ENCODE data around the gene ALG9. TPM values are rescaled to one million over a fixed set of nuclear protein-coding genes. Genes with fewer than 3 reads are reported as not detected.
A peak's percentile ranks its signal among the peaks of the same experiment; 100 is the strongest.

ALG9 gene
- total RNA-seq, 1 experiment from 2014 or later, result 23.7 TPM

- intact Hi-C loops (cut with micrococcal nuclease), result no loop called here
- ATAC-seq (no peak), DNase-seq (ENCODE audit: low read depth, low spot score) (no peak)
- TF ChIP-seq SRF (IDR thresholded peaks at IDR 0.05; ENCODE audit: low read depth) (no peak), CEBPB (IDR thresholded peaks at IDR 0.05; ENCODE audit: low read depth) (no peak), YY1 (IDR thresholded peaks at IDR 0.05; ENCODE audit: extremely low read depth, insufficient replicate concordance, low read depth, low read length) (no peak), JUND (IDR thresholded peaks at IDR 0.05) (no peak), EGR1 (IDR thresholded peaks at IDR 0.05; ENCODE audit: low read depth) (no peak), POLR2AphosphoS5 (IDR thresholded peaks at IDR 0.05; ENCODE audit: low read depth, low read length) (no peak)
- peak overlapping the region; percentile 76 for H3K27ac ChIP-seq (ENCODE audit: low read depth, low read length)
- H3K4me1 ChIP-seq (ENCODE audit: control insufficient read depth in 1 of 2, insufficient read depth in 2 of 2, low read length in 2 of 2), result peaks cover 0 to 18% of the 10 kb centered on the region in 2 experiments; a peak in 3 of 4 replicates
- peak overlapping the region; percentile 90 for H3K4me2 ChIP-seq (ENCODE audit: low read length)
- no peaks in the 10 kb centered on the region for H3K27me3 ChIP-seq (ENCODE audit: insufficient read depth, low read length)
- BruUV-seq (replicated peaks), result no TSS peak
- CTCF ChIA-PET, result interaction anchor here (0.9 to 1.5 kb wide), 3 partner anchors 19 to 111 kb away, joined by 3 to 4 read pairs (median 3); no protein-coding TSS in a partner anchor
- POLR2A ChIA-PET, result no interaction called here
- RAD21 ChIA-PET (ENCODE audit: low non-redundant PET in 1 of 2, low total read pairs in 2 of 2, uncharacterized antibody in 2 of 2, unreplicated experiment in 2 of 2), result interaction anchor here in 1 of 2 experiments (0.7 kb wide), 1 partner anchor 53 kb away, joined by 6 read pairs; no protein-coding TSS in a partner anchor
- H2AFZ ChIP-seq (ENCODE audit: low read depth, low read length, poor library complexity, severe bottlenecking), result peak overlapping the region; percentile 97
- 0 out of 2 replicates have a peak, but pooled peaks cover 9% of the 10 kb centered on the region for H3K79me2 ChIP-seq (ENCODE audit: insufficient read depth, low read length)
- no peaks in the 10 kb centered on the region for H3K9me3 ChIP-seq (ENCODE audit: control insufficient read depth in 1 of 2, insufficient read depth in 1 of 2, low read depth in 1 of 2, low read length in 2 of 2)
- peaks cover 4 to 10% of the 10 kb centered on the region in 2 experiments; a peak in 2 of 4 replicates for H3K36me3 ChIP-seq (ENCODE audit: control insufficient read depth in 1 of 2, insufficient read depth in 2 of 2, low read length in 2 of 2)
- H3K9ac ChIP-seq (ENCODE audit: low read length), result peak overlapping the region; percentile 66
- H3K4me3 ChIP-seq (replicated peaks in 1 of 2; ENCODE audit: low read depth in 1 of 2, low read length in 2 of 2), result peak overlapping the region; percentile 89 to 90
- H4K20me1 ChIP-seq (ENCODE audit: insufficient read depth), result no peaks in the 10 kb centered on the region
- no peaks in the 10 kb centered on the region for H3K9me2 ChIP-seq (ENCODE audit: insufficient read depth)
Measured at GRCh38 chr11:111870522-111870885, 877 bp downstream of the ALG9 start.

GRCh38 chr11:111870113-111870512, 1.3 kb downstream of the ALG9 start:
- intact Hi-C loops (cut with micrococcal nuclease), result no loop called here
- CTCF ChIA-PET, result interaction anchor here (0.9 to 1.5 kb wide), 3 partner anchors 19 to 112 kb away, joined by 3 to 4 read pairs (median 3); no protein-coding TSS in a partner anchor
- H3K79me2 ChIP-seq (ENCODE audit: insufficient read depth, low read length), result 0 out of 2 replicates have a peak, but pooled peaks cover 9% of the 10 kb centered on the region
- DNase-seq (ENCODE audit: low read depth, low spot score) (no peak), ATAC-seq (no peak)
- peak overlapping the region; percentile 90 for H3K4me2 ChIP-seq (ENCODE audit: low read length)
- H3K27ac ChIP-seq (ENCODE audit: low read depth, low read length), result peak overlapping the region; percentile 76; the same call in 1 of the 2 replicates
- no peak overlapping the region for H2AFZ ChIP-seq (ENCODE audit: low read depth, low read length, poor library complexity, severe bottlenecking)
- RAD21 ChIA-PET (ENCODE audit: low non-redundant PET in 1 of 2, low total read pairs in 2 of 2, uncharacterized antibody in 2 of 2, unreplicated experiment in 2 of 2), result interaction anchor here in 1 of 2 experiments (0.7 kb wide), 1 partner anchor 53 kb away, joined by 6 read pairs; no protein-coding TSS in a partner anchor
- H3K4me1 ChIP-seq (ENCODE audit: control insufficient read depth in 1 of 2, insufficient read depth in 2 of 2, low read length in 2 of 2), result peaks cover 0 to 18% of the 10 kb centered on the region in 2 experiments; a peak in 3 of 4 replicates
- peaks cover 8 to 11% of the 10 kb centered on the region in 2 experiments; a peak in 3 of 4 replicates for H3K36me3 ChIP-seq (ENCODE audit: control insufficient read depth in 1 of 2, insufficient read depth in 2 of 2, low read length in 2 of 2)
- POLR2A ChIA-PET, result no interaction called here
- H3K9ac ChIP-seq (ENCODE audit: low read length), result peak overlapping the region; percentile 66
- H3K27me3 ChIP-seq (ENCODE audit: insufficient read depth, low read length), result no peaks in the 10 kb centered on the region
- no peaks in the 10 kb centered on the region for H4K20me1 ChIP-seq (ENCODE audit: insufficient read depth)
- peak overlapping the region; percentile 89 to 90 for H3K4me3 ChIP-seq (replicated peaks in 1 of 2; ENCODE audit: low read depth in 1 of 2, low read length in 2 of 2)
- H3K9me2 ChIP-seq (ENCODE audit: insufficient read depth), result no peaks in the 10 kb centered on the region
- no peaks in the 10 kb centered on the region for H3K9me3 ChIP-seq (ENCODE audit: control insufficient read depth in 1 of 2, insufficient read depth in 1 of 2, low read depth in 1 of 2, low read length in 2 of 2)
- no TSS peak for BruUV-seq (replicated peaks)
- TF ChIP-seq EZH2phosphoT487 (IDR thresholded peaks at IDR 0.05; ENCODE audit: borderline replicate concordance) (no peak), ZBTB33 (IDR thresholded peaks at IDR 0.05; ENCODE audit: extremely low read depth, insufficient replicate concordance, low read length) (no peak), CTCF (IDR thresholded peaks at IDR 0.05 in 2 of 3, conservative IDR thresholded peaks at IDR 0.05 in 1 of 3; ENCODE audit: borderline replicate concordance in 1 of 3, insufficient read depth in 1 of 3, low read depth in 2 of 3, low read length in 2 of 3) (no peak), JUND (IDR thresholded peaks at IDR 0.05) (no peak), SRF (IDR thresholded peaks at IDR 0.05; ENCODE audit: low read depth) (no peak), MAX (IDR thresholded peaks at IDR 0.05) (no peak)

All from HCT116 (cell line).